Hepatocyte (in vitro differentiated cells): ENCODE data around the gene ZNF764. TPM values are rescaled to one million over a fixed set of nuclear protein-coding genes. Genes with fewer than 3 reads are reported as not detected.
"Not testable (repeated sequence)": the region's sequence is repeated elsewhere in the genome, so short reads cannot be mapped to it uniquely, and the experiment has no call there.

Source experiments
- DNase-seq: peaks from one replicate; pipeline ENCODE4 v3.0.0-alpha.2; 2016; ENCODE audit warnings: low spot score
- H2AFZ ChIP-seq: fragments of 200-600 bp; sonication (generic); 2 replicates; pipeline ENCODE4 v1.6.0; 2016; ENCODE audit warnings: antibody characterized with exemption, mild to moderate bottlenecking
- H3K27ac ChIP-seq: fragments of 200-600 bp; sonication (generic); 2 replicates; pipeline ENCODE4 v1.5.1; 2016; ENCODE audit warnings: mild to moderate bottlenecking
- H3K27me3 ChIP-seq: fragments of 200-600 bp; sonication (generic); 2 replicates; pipeline ENCODE4 v1.6.1; 2016
- H3K36me3 ChIP-seq: fragments of 200-600 bp; sonication (generic); replicated peaks from 2 replicates; pipeline ENCODE4 v1.5.1; 2016; ENCODE audit warnings: low read depth; ENCODE audit not compliant: insufficient read depth
- H3K4me1 ChIP-seq: fragments of 200-600 bp; sonication (generic); 2 replicates; pipeline ENCODE4 v1.5.1; 2016; ENCODE audit warnings: mild to moderate bottlenecking, moderate library complexity; ENCODE audit not compliant: insufficient read depth
- H3K4me2 ChIP-seq: fragments of 200-600 bp; sonication (generic); 2 replicates; pipeline ENCODE4 v1.6.0; 2016
- H3K4me3 ChIP-seq: fragments of 200-600 bp; sonication (generic); 2 replicates; pipeline ENCODE4 v1.5.1; 2016; ENCODE audit warnings: mild to moderate bottlenecking
- H3K79me2 ChIP-seq: fragments of 200-600 bp; sonication (generic); 2 replicates; pipeline ENCODE4 v1.6.0; 2017; ENCODE audit warnings: mild to moderate bottlenecking
- H3K9me2 ChIP-seq: fragments of 200-600 bp; sonication (generic); replicated peaks from 2 replicates; pipeline ENCODE4 v1.6.0; 2017; ENCODE audit warnings: mild to moderate bottlenecking; ENCODE audit not compliant: insufficient read depth
- H3K9me3 ChIP-seq: fragments of 200-600 bp; sonication (generic); 2 replicates; pipeline ENCODE4 v1.5.1; 2016; ENCODE audit warnings: low read depth, mild to moderate bottlenecking
- H4K20me1 ChIP-seq: fragments of 200-600 bp; sonication (generic); 2 replicates; pipeline ENCODE4 v1.6.0; 2016; ENCODE audit warnings: mild to moderate bottlenecking; ENCODE audit not compliant: insufficient read depth, poor library complexity, severe bottlenecking
- EZH2 ChIP-seq: fragments of 200-600 bp; sonication (generic); IDR thresholded peaks from 2 replicates; pipeline ENCODE4 v1.6.1; 2016; ENCODE audit warnings: antibody characterized with exemption, mild to moderate bottlenecking, borderline replicate concordance
- EZH2phosphoT487 ChIP-seq: fragments of 200-600 bp; sonication (generic); IDR thresholded peaks from one replicate; pipeline ENCODE4 v1.6.1; 2018; ENCODE audit warnings: antibody characterized with exemption, mild to moderate bottlenecking, low read depth, moderate library complexity; ENCODE audit not compliant: unreplicated experiment, severe bottlenecking
- WGBS: methylation state at CpG from one replicate; pipeline ENCODE4 v1.1.6; 2016; ENCODE audit warnings: low lambda C conversion rate; ENCODE audit errors: missing lambda C conversion rate; 5-methylcytosine and 5-hydroxymethylcytosine counted together
- polyA plus RNA-seq: library from polyadenylated mRNA; unstranded; fragments of >200 nt; fragmentation: Nextera tagmentation; extraction: Ambion mirVana; gene quantifications from 2 replicates; pipeline ENCODE4 v1.2.1, GENCODE V29; 2016
- total RNA-seq: library from RNA; depleted of rRNA; stranded (reverse); fragments of >200 nt; gene quantifications from 2 replicates; pipeline ENCODE4 v1.2.3, GENCODE V29; 2014
- TF ChIP-seq, protein P1 (sequence below): fragments of 200-600 bp; sonication (generic); IDR thresholded peaks from 2 replicates; pipeline ENCODE4 v1.5.1; 2016; ENCODE audit warnings: antibody characterized with exemption, mild to moderate bottlenecking; ENCODE audit not compliant: poor library complexity

Gene ZNF764
- total and polyA plus RNA-seq, 2 experiments from 2014 or later, result 9.8 to 12.1 TPM

DNA sequence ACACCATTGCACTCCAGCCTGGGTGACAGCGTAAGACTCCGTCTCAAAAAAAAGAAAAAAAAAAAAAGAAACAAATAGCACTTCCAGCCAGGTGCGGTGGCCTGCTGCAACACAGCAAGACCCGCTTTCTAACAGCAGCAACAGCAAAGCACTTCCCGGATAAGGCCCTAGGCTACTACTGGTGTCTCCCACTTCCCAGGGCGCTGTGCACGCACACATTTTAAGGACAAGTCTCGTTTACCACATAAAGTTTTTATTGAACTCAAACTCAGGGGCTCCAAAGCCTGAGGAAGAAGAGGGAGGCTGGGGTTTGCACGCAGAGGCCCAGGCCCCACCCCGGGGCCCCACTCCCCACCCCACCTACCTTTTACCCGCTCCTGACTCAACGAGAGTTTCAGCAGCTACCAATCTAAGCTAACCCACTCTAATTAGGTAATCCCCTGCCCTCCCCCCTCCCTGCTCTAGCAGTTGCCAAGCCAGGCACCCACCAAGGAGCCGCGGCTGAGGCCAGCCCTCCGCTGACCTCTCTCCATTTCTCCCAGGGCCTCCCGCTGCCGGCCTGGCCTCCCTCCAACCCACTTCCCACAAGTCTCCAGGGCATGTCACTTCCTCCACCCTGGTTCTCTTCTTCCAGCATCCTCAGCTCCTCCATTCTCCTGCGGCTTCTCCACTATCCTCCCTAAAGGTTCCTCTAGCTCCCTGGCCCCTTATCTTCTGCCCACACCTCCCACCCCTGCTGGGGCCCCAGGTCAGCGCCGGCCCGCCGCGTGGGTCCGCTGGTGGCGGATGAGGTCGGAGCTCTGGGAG lies 34.2 kb downstream of the ZNF764 start:
- H3K79me2 ChIP-seq, result peaks cover 4% of the 10 kb centered on the region
- no peak overlapping the region for H3K4me2 ChIP-seq
- H3K9me3 ChIP-seq, result no peaks in the 10 kb centered on the region
- no peaks in the 10 kb centered on the region for H3K36me3 ChIP-seq
- WGBS, result 88% methylated on average over 25 of the region's 26 CpGs
- no peak overlapping the region for H2AFZ ChIP-seq
- no peak for DNase-seq
- H4K20me1 ChIP-seq, result no peaks in the 10 kb centered on the region
- no peak overlapping the region for H3K4me3 ChIP-seq
- no peaks in the 10 kb centered on the region for H3K9me2 ChIP-seq
- no peaks in the 10 kb centered on the region for H3K27me3 ChIP-seq
- TF ChIP-seq EZH2phosphoT487 (no peak), EZH2 (no peak)
- TF ChIP-seq, protein P1, sequence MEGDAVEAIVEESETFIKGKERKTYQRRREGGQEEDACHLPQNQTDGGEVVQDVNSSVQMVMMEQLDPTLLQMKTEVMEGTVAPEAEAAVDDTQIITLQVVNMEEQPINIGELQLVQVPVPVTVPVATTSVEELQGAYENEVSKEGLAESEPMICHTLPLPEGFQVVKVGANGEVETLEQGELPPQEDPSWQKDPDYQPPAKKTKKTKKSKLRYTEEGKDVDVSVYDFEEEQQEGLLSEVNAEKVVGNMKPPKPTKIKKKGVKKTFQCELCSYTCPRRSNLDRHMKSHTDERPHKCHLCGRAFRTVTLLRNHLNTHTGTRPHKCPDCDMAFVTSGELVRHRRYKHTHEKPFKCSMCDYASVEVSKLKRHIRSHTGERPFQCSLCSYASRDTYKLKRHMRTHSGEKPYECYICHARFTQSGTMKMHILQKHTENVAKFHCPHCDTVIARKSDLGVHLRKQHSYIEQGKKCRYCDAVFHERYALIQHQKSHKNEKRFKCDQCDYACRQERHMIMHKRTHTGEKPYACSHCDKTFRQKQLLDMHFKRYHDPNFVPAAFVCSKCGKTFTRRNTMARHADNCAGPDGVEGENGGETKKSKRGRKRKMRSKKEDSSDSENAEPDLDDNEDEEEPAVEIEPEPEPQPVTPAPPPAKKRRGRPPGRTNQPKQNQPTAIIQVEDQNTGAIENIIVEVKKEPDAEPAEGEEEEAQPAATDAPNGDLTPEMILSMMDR, result no peak
- H3K4me1 ChIP-seq, result peaks cover 14% of the 10 kb centered on the region
- no peak overlapping the region for H3K27ac ChIP-seq

DNA sequence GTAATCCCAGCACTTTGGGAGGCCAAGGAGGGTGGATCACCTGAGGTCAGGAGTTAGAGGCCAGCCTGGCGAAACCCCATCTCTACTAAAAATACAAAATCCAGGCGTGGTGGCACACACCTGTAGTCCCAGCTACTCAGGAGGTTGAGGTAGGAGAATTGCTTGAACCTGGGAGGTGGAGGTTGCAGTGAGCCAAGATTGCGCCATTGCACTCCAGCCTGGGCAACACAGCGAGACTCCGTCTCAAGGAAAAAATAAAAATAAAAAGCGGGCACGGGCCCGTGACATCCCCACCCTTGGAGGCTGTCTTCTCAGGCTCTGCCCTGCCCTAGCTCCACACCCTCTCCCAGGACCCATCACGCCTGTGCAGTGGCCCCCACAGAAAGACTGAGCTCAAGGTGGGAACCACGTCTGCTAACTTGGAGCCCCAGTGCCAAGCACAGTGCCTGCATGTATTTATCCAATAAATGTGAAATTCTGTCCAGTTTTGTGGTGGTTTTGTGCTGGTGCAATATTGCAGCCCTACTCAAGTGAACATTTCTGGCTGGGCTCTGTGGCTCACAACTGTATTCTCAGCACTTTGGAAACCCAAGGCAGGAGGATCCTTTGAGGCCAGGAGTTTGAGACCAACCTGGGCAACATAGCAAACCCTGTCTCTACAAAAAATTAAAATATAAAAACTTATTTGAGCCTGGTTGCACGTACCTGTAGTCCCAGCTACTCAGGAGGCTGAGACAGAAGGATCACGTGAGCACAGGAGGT lies 35.3 kb downstream of the ZNF764 start:
- not testable (repeated sequence) for H3K4me3 ChIP-seq
- 95% methylated on average over 12 of the region's 12 CpGs for WGBS

DNA sequence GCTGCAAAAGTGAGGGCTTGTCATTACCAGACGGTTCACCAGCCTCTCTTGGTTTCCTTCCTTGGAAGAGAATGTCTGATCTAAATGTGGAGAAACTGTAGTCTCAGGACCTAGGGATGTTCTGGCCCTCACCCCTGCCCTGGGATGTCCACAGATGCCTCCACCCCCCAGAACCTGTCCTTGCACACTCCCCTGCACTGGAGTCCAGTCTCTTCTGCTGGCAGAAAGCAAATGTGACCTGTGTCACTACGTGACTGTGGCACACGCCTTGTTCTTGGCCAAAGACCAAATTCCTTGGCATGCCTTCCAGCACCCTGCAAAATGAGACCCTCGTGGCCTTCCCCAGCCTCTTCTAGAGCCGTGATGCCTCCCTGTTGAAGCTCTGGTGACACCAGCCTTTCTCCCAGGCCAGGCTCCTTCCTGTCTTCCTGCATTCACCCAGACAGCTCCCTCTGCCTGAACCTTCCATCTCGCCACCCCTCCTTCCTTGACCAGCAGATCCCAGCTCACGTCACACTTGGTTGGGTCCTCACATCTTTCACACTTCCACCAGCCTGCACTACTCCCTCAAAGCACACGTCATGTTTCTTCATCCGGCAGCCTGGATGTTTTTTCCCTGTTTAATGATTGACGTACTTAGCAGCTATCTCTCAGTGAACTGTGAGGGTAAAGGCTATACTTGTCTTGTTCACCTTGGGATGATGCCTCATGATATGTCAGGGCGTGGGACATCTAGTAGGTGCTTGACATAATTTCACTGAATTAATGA lies 36.1 kb downstream of the ZNF764 start:
- 53% methylated on average over 11 of the region's 11 CpGs for whole genome bisulfite sequencing

More for the DNA sequence above, 35.3 kb downstream of the ZNF764 start:
- H3K27me3 ChIP-seq, H3K9me3 ChIP-seq, H3K4me1 ChIP-seq, H3K36me3 ChIP-seq, H2AFZ ChIP-seq, H3K9me2 ChIP-seq, H3K4me2 ChIP-seq, H3K79me2 ChIP-seq, DNase-seq, H4K20me1 ChIP-seq: not testable (repeated sequence)
- H3K27ac ChIP-seq, result peak overlapping the region; percentile 76

More for the DNA sequence above, 36.1 kb downstream of the ZNF764 start:
- Histone ChIP-seq H4K20me1 (no peaks in the 10 kb centered on the region), H3K36me3 (no peaks in the 10 kb centered on the region), H3K79me2 (peaks cover 4% of the 10 kb centered on the region), H3K9me3 (no peaks in the 10 kb centered on the region), H2AFZ (no peak overlapping the region), H3K4me1 (peaks cover 5% of the 10 kb centered on the region), H3K4me2 (no peak overlapping the region), H3K27me3 (no peaks in the 10 kb centered on the region), H3K4me3 (no peak overlapping the region), H3K27ac (peak overlapping the region; percentile 89), H3K9me2 (no peaks in the 10 kb centered on the region)
- peak; percentile 71 for DNase-seq
- TF ChIP-seq EZH2 (no peak), EZH2phosphoT487 (no peak)
- TF ChIP-seq, protein P1, result no peak
